ENCODE measurements around the gene ELOA.

ELOA gene

GRCh38 chr1:23756676-23757075 is 13.4 kb downstream of the ELOA start:
- no peak for TF ChIP-seq ZFX (IDR thresholded peaks at IDR 0.05)
- no peak for TF ChIP-seq CTCF (conservative IDR thresholded peaks at IDR 0.05)
- no peak overlapping the region for H3K27ac ChIP-seq

- H3K27ac ChIP-seq = no peak overlapping the region
- no peak for TF ChIP-seq CTCF (conservative IDR thresholded peaks at IDR 0.05)
- no peak for TF ChIP-seq ZFX (IDR thresholded peaks at IDR 0.05)
Observed at GRCh38 chr1:23757812-23758211, 14.5 kb downstream of the ELOA start.

- no peak for TF ChIP-seq ZFX (IDR thresholded peaks at IDR 0.05)
- no peak for TF ChIP-seq CTCF (conservative IDR thresholded peaks at IDR 0.05)
- no peak overlapping the region for H3K27ac ChIP-seq
Observed at GRCh38 chr1:23759277-23759676, 16.0 kb downstream of the ELOA start.

DNA sequence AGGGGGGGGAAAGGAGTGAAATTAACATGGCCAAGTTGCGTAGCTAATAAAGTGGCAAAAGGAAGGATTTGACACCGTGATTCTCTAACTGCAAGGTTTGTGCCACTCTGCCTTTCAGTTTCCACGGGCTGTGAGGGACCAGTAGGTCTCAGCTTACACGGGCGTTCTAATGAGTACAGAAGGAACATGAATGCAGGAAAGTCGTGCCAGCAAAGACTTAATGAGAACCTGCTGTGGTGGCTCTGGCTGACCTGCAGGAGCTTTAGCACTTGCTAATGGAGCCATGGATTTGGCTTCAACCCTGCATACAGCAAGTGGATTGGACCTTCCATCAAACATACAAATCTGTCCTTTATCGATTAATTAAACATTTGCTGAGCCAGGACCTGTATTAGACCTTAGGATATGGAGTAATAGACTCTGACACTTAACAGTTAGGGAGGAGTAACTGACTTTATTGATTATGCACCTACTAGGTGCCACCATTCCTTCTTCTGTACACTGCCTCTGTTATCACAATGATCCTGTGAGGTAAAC is 19.8 kb downstream of the ELOA start:
- TF ChIP-seq CTCF (conservative IDR thresholded peaks at IDR 0.05) = no peak
- TF ChIP-seq ZFX (IDR thresholded peaks at IDR 0.05) = no peak
- no peak overlapping the region for H3K27ac ChIP-seq

GRCh38 chr1:23768733-23769132 is 25.5 kb downstream of the ELOA start:
- TF ChIP-seq ZFX (IDR thresholded peaks at IDR 0.05) (no peak), CTCF (conservative IDR thresholded peaks at IDR 0.05) (no peak)
- H3K27ac ChIP-seq = no peak overlapping the region

DNA sequence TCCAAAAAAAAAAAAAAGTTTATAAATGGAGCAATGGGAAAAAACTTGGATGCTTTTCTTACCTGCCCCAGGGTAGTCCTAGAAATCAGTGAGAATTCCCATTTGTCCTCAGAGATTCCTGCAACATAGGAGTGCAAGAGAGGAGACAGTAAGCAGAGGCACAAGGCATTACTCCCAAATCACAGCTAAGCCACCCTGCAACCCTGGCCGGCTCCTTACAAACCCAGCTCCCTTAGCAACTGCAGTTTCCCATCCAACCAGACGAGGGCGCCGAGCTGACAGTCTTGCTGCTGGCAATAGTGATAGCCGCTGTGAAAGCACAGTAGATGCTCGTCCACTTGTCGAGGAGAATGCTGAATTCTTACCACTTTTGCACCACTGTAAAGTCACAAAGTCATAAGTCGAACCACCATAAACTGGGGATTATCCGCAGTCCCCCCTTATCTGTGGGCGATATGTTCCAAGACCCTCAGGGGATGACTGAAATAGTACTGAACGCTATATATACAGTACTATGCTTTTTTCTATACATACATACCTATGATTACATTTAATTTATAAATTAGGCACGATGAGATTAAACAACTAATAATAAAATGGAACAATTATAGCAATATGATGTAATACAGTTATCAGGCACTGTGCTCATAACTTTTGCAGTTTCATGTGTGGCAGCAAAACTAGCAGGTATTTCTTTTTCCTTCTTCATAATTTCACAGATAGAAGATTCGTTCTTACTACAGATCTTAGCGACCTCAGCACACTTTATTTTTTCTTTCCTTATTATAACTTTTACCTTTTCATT is 29.0 kb downstream of the ELOA start:
- H3K27ac ChIP-seq = no peak overlapping the region
- TF ChIP-seq CTCF (conservative IDR thresholded peaks at IDR 0.05) (peak; percentile 85), ZFX (IDR thresholded peaks at IDR 0.05) (no peak)

- no peak overlapping the region for H3K27ac ChIP-seq
- TF ChIP-seq ZFX (IDR thresholded peaks at IDR 0.05) (no peak), CTCF (conservative IDR thresholded peaks at IDR 0.05) (no peak)
Observed at GRCh38 chr1:23772854-23773242, 29.6 kb downstream of the ELOA start.

Data from C4-2B (cell line).